Peyer's patch (tissue), 4 donors: ENCODE data around the gene ALOXE3.

Source experiments
- CTCF ChIP-seq, 6 experiments: fragments of 450-650 bp in 4 of 6; fragments of 200-600 bp in 2 of 6; sonication (generic) in 1 of 6; IDR thresholded peaks; one replicate each; pipeline ENCODE4 v1.5.1; 2017 to 2019; ENCODE audit warnings: antibody characterized with exemption in 6 of 6, mild to moderate bottlenecking in 3 of 6, moderate library complexity in 1 of 6
- POLR2A ChIP-seq, 2 donors: fragments of 450-650 bp; IDR thresholded peaks; one replicate each; pipeline ENCODE4 v1.5.1; 2017; ENCODE audit warnings: antibody characterized with exemption in 2 of 2, mild to moderate bottlenecking in 2 of 2, moderate library complexity in 2 of 2

GRCh38 chr17:8079291-8080207, 38.8 kb downstream of the ALOXE3 start:
- TF ChIP-seq CTCF (IDR thresholded peaks at IDR 0.05), result peak; percentile 73 to 95 (median 81)
- TF ChIP-seq POLR2A (IDR thresholded peaks at IDR 0.05), result no peak
